H1 (cell line): ENCODE measurements around the gene OR5M10. TPM values are rescaled to one million over a fixed set of nuclear protein-coding genes. Genes with fewer than 3 reads are reported as not detected.

Experiments used
- polyA plus RNA-seq, 7 experiments: library from polyadenylated mRNA; depleted of rRNA in 3 of 7; stranded (reverse) in 5 of 7; unstranded in 2 of 7; fragments of >200 nt in 5 of 7; fragments of 200-250 nt in 2 of 7; gene quantifications; 1 replicate in 5 of 7; 2 replicates in 1 of 7; 4 replicates in 1 of 7; pipeline versions ENCODE4 v1.2.1 to v1.2.3, GENCODE V29; 2011 to 2013; ENCODE audit warnings: missing spikeins in 2 of 7, mixed read lengths in 2 of 7
- total RNA-seq: library from RNA; stranded (reverse); fragmentation: NEBNext Ultra II Directional; extraction: Animal tissue kit (Norgen Biotek cat#: 25700); gene quantifications from 2 replicates; pipeline ENCODE4 v1.2.1, GENCODE V29; 2021

Gene OR5M10
- total and polyA plus RNA-seq, 2 of the 8 experiments (the other 6 are each of a cell fraction or from before 2014, with no cell fraction given) = not detected

Other genes with a start within 250 kb of the OR5M10 start
- gene OR8K1, start 231.7 kb downstream of the OR5M10 start, total RNA-seq = not detected in 2 replicates
- not detected in 2 replicates for gene OR8K1, start 231.7 kb downstream of the OR5M10 start, polyA plus RNA-seq (2011; rRNA removed)
- gene OR8J1, start 223.4 kb downstream of the OR5M10 start, total RNA-seq = not detected in 2 replicates
- gene OR8J1, start 223.4 kb downstream of the OR5M10 start, polyA plus RNA-seq (2011; rRNA removed) = not detected in 2 replicates
- not detected in 2 replicates for gene OR8U1, start 202.1 kb downstream of the OR5M10 start, total RNA-seq
- gene OR8U1, start 202.1 kb downstream of the OR5M10 start, polyA plus RNA-seq (2011; rRNA removed) = not detected in 2 replicates
- not detected in 2 replicates for gene OR5AL1, start 165.0 kb downstream of the OR5M10 start, total RNA-seq
- not detected in 2 replicates for gene OR5AL1, start 165.0 kb downstream of the OR5M10 start, polyA plus RNA-seq (2011; rRNA removed)
- gene OR5M3, start 104.4 kb downstream of the OR5M10 start, total RNA-seq = not detected in 2 replicates
- not detected in 2 replicates for gene OR5M3, start 104.4 kb downstream of the OR5M10 start, polyA plus RNA-seq (2011; rRNA removed)
- gene OR5M8, start 86.4 kb downstream of the OR5M10 start, total RNA-seq = not detected in 2 replicates
- gene OR5M8, start 86.4 kb downstream of the OR5M10 start, polyA plus RNA-seq (2011; rRNA removed) = not detected in 2 replicates
- not detected in 2 replicates for gene OR5M11, start 34.5 kb downstream of the OR5M10 start, total RNA-seq
- 0.08 TPM in 1 of 2 replicates, not detected in the other for gene OR5M11, start 34.5 kb downstream of the OR5M10 start, polyA plus RNA-seq (2011; rRNA removed)
- gene OR5M1, start 37.2 kb upstream of the OR5M10 start, total RNA-seq = not detected in 2 replicates
- gene OR5M1, start 37.2 kb upstream of the OR5M10 start, polyA plus RNA-seq (2011; rRNA removed) = not detected in 2 replicates
- gene OR5AP2, start 64.7 kb upstream of the OR5M10 start, total RNA-seq = not detected in 2 replicates
- not detected in 2 replicates for gene OR5AP2, start 64.7 kb upstream of the OR5M10 start, polyA plus RNA-seq (2011; rRNA removed)
- gene OR5AR1, start 86.0 kb upstream of the OR5M10 start, total RNA-seq = not detected in 2 replicates
- 0.12 TPM in 1 of 2 replicates, not detected in the other for gene OR5AR1, start 86.0 kb upstream of the OR5M10 start, polyA plus RNA-seq (2011; rRNA removed)
- gene OR9G1, start 121.4 kb upstream of the OR5M10 start, total RNA-seq = not detected in 2 replicates
- not detected in 2 replicates for gene OR9G1, start 121.4 kb upstream of the OR5M10 start, polyA plus RNA-seq (2011; rRNA removed)
- gene OR9G4, start 171.0 kb upstream of the OR5M10 start, total RNA-seq = not detected in 2 replicates
- not detected in 2 replicates for gene OR9G4, start 171.0 kb upstream of the OR5M10 start, polyA plus RNA-seq (2011; rRNA removed)